HepG2 (cell line): ENCODE results near the gene FAM219B. TPM values are rescaled to one million over a fixed set of nuclear protein-coding genes. Genes with fewer than 3 reads are reported as not detected.

Experiments used
- ATAC-seq: fragments of 200-7000 bp; cut with Tn5 transposase; 3 replicates; pipeline ENCODE4 v1.9.1; 2020; ENCODE audit warnings: mild to moderate bottlenecking, moderate library complexity
- BruUV-seq: library from RNA; stranded (reverse); fragments of 400-500 nt; replicated peaks from 2 replicates; lab custom pipeline; 2021; lab: Mats Ljungman, UMichigan
- CTCF ChIA-PET: fragments of 300-600 bp; formaldehyde crosslinking; extraction: SDS; loops from one replicate; lab custom pipeline; 2021; ENCODE audit warnings: low total read pairs, inconsistent platforms, low intra/inter-chr PET ratio; lab: Yijun Ruan, JAX
- POLR2A ChIA-PET: fragments of 350-600 bp; sonication (Branson Sonifier 250); formaldehyde crosslinking; loops from one replicate; lab custom pipeline; 2020; ENCODE audit warnings: antibody characterized with exemption, inconsistent platforms; lab: Yijun Ruan, JAX
- DNase-seq: peaks from one replicate; pipeline ENCODE4 v3.0.0-alpha.2; 2015; ENCODE audit warnings: low spot score
- FAIRE-seq: peaks from 3 replicates; lab custom pipeline; 2011; peaks lifted over from hg19 to GRCh38; lab: Jason Lieb, UNC
- H2AFZ ChIP-seq: one replicate; pipeline ENCODE4 v1.6.1; 2011; ENCODE audit warnings: low read length, inconsistent platforms
- H3K27ac ChIP-seq: fragments of 300-600 bp; 3 replicates; pipeline ENCODE4 v1.8.0; 2011; ENCODE audit warnings: mixed run types, mild to moderate bottlenecking, mixed read lengths, low read length, inconsistent platforms; ENCODE audit not compliant: insufficient read depth; ENCODE audit errors: extremely low read length
- H3K27me3 ChIP-seq, 2 experiments: fragments of 200-600 bp in 1 of 2; 2 replicates in 1 of 2; 3 replicates in 1 of 2; pipeline versions ENCODE4 v1.6.0 to v1.8.0; 2011; ENCODE audit warnings: low read length in 2 of 2, mild to moderate bottlenecking in 2 of 2, moderate library complexity in 2 of 2, inconsistent platforms in 1 of 2; ENCODE audit not compliant: insufficient read depth in 2 of 2, control insufficient read depth in 1 of 2
- H3K36me3 ChIP-seq, 2 experiments: fragments of 200-600 bp in 1 of 2; replicated peaks in 1 of 2; 2 replicates in 1 of 2; 3 replicates in 1 of 2; pipeline versions ENCODE4 v1.5.1 to v1.8.0; 2011; ENCODE audit warnings: low read length in 2 of 2, inconsistent platforms in 1 of 2; ENCODE audit not compliant: insufficient read depth in 2 of 2, control insufficient read depth in 1 of 2
- H3K4me1 ChIP-seq: 2 replicates; pipeline ENCODE4 v1.5.1; 2012; ENCODE audit warnings: low read length, inconsistent platforms; ENCODE audit not compliant: insufficient read depth
- H3K4me2 ChIP-seq: 2 replicates; pipeline ENCODE4 v1.6.0; 2011; ENCODE audit warnings: low read depth, low read length, inconsistent platforms
- H3K4me3 ChIP-seq, 3 experiments: fragments of 200-600 bp in 1 of 3; sonication (generic), shearing (Covaris generic) in 1 of 3; replicated peaks in 1 of 3; 2 replicates each; pipeline ENCODE4 v1.5.1; 2011 to 2016; ENCODE audit warnings: low read length in 3 of 3, inconsistent platforms in 2 of 3, low read depth in 2 of 3, mild to moderate bottlenecking in 2 of 3, control low read depth in 1 of 3, mixed read lengths in 1 of 3; ENCODE audit not compliant: insufficient read depth in 1 of 3
- H3K79me2 ChIP-seq: one replicate; pipeline ENCODE4 v1.6.1; 2011; ENCODE audit warnings: low read length, inconsistent platforms; ENCODE audit not compliant: insufficient read depth
- H3K9ac ChIP-seq: 2 replicates; pipeline ENCODE4 v1.6.0; 2011; ENCODE audit warnings: mild to moderate bottlenecking, low read depth, low read length, inconsistent platforms; ENCODE audit not compliant: insufficient read depth
- H3K9me3 ChIP-seq: 2 replicates; pipeline ENCODE4 v1.5.1; 2012; ENCODE audit warnings: mild to moderate bottlenecking, low read length
- H4K20me1 ChIP-seq: 2 replicates; pipeline ENCODE4 v1.6.0; 2011; ENCODE audit warnings: inconsistent platforms, mild to moderate bottlenecking, low read length, moderate library complexity; ENCODE audit not compliant: insufficient read depth
- ESRRA ChIP-seq: sonication (generic); formaldehyde crosslinking; IDR thresholded peaks from 2 replicates; pipeline ENCODE4 v1.5.1; 2020; ENCODE audit warnings: mild to moderate bottlenecking, low read depth, missing genetic modification reagents
- FOXK2 ChIP-seq: fragments of 450-650 bp; IDR thresholded peaks from 2 replicates; pipeline ENCODE4 v1.6.1; 2016
- HNF4A ChIP-seq: sonication (generic); formaldehyde crosslinking; IDR thresholded peaks from 2 replicates; pipeline ENCODE4 v1.4.0; 2020; ENCODE audit warnings: missing genetic modification reagents
- HNF4G ChIP-seq, 2 experiments: sonication (generic) in 1 of 2; formaldehyde crosslinking in 1 of 2; IDR thresholded peaks; 2 replicates each; pipeline versions ENCODE4 v1.4.0 to v1.6.1; 2011 to 2020; ENCODE audit warnings: borderline replicate concordance in 2 of 2, low read depth in 2 of 2, mild to moderate bottlenecking in 2 of 2, low read length in 1 of 2, missing genetic modification reagents in 1 of 2, moderate library complexity in 1 of 2
- LCORL ChIP-seq, 2 experiments: fragments of 450-650 bp in 1 of 2; sonication (generic) in 1 of 2; formaldehyde crosslinking in 1 of 2; IDR thresholded peaks; 2 replicates each; pipeline versions ENCODE4 v1.5.0 to v1.6.1; 2017 to 2020; ENCODE audit warnings: antibody characterized with exemption in 1 of 2, missing genetic modification reagents in 1 of 2
- NCOR1 ChIP-seq: fragments of 200-600 bp; sonication (generic); IDR thresholded peaks from 2 replicates; pipeline ENCODE4 v1.7.0; 2017; ENCODE audit warnings: antibody characterized with exemption, low read length, borderline replicate concordance
- NR2F6 ChIP-seq, 2 experiments: IDR thresholded peaks; 2 replicates each; pipeline ENCODE4 v1.6.1; 2016; ENCODE audit warnings: antibody characterized with exemption in 1 of 2, mild to moderate bottlenecking in 1 of 2
- PAXIP1 ChIP-seq: sonication (generic); formaldehyde crosslinking; conservative IDR thresholded peaks from 2 replicates; pipeline ENCODE4 v1.4.0; 2020; ENCODE audit warnings: mild to moderate bottlenecking, missing genetic modification reagents, moderate library complexity
- RBM22 ChIP-seq: fragments of 200-400 bp; formaldehyde crosslinking; optimal IDR thresholded peaks from 2 replicates; pipeline ENCODE3; 2017; ENCODE audit warnings: mild to moderate bottlenecking, low read length, moderate library complexity
- SAP130 ChIP-seq: IDR thresholded peaks from 2 replicates; pipeline ENCODE4 v1.6.1; 2016; ENCODE audit warnings: low read depth
- ZNF543 ChIP-seq: sonication (generic); formaldehyde crosslinking; IDR thresholded peaks from 2 replicates; pipeline ENCODE4 v1.4.0; 2020; ENCODE audit warnings: mild to moderate bottlenecking, missing genetic modification reagents
- ZNF558 ChIP-seq: sonication (generic); formaldehyde crosslinking; IDR thresholded peaks from 2 replicates; pipeline ENCODE4 v1.9.0; 2022; ENCODE audit warnings: mild to moderate bottlenecking, missing genetic modification reagents, borderline replicate concordance
- ZNF784 ChIP-seq: sonication (generic); formaldehyde crosslinking; IDR thresholded peaks from 2 replicates; pipeline ENCODE4 v1.5.1; 2020; ENCODE audit warnings: missing genetic modification reagents, mild to moderate bottlenecking, borderline replicate concordance
- WGBS: methylation state at CpG from one replicate; pipeline ENCODE4 v1.1.6; 2017; ENCODE audit warnings: low lambda C conversion rate; 5-methylcytosine and 5-hydroxymethylcytosine counted together
- in situ Hi-C: cut with HindIII; loops from 2 replicates; pipeline ENCODE4 v1.10.0; 2017; ENCODE audit warnings: low pct_unique_long_range_greater_than_20kb; ENCODE audit not compliant: extremely low pct_ligation_motif_present
- intact Hi-C: fragments of 100-400 bp; cut with micrococcal nuclease; formaldehyde crosslinking; loops from one replicate; pipeline ENCODE4 v1.10.0; 2022; ENCODE audit not compliant: unreplicated experiment
- polyA plus RNA-seq, 8 experiments: library from polyadenylated mRNA; depleted of rRNA in 3 of 8; stranded (reverse) in 7 of 8; unstranded in 1 of 8; fragments of >200 nt; fragmentation: Illumina TruSeq in 4 of 8; extraction: Trizol in 4 of 8; gene quantifications; 2 replicates each; pipeline versions ENCODE4 v1.2.1 to v1.2.3, GENCODE V29; 2011 to 2016; ENCODE audit warnings: low read depth in 4 of 8, missing spikeins in 1 of 8, mixed read lengths in 1 of 8; ENCODE audit not compliant: insufficient read depth in 1 of 8
- total RNA-seq, 5 experiments: library from RNA; depleted of rRNA; stranded (reverse); fragments of >200 nt; fragmentation: Illumina TruSeq; extraction: Trizol; gene quantifications; 2 replicates each; pipeline ENCODE4 v1.2.3, GENCODE V29; 2016; ENCODE audit warnings: low read depth in 1 of 5
- TF ChIP-seq, protein P1 (sequence below): sonication (generic); formaldehyde crosslinking; IDR thresholded peaks from 2 replicates; pipeline ENCODE4 v1.8.0; 2022; ENCODE audit warnings: mild to moderate bottlenecking, missing genetic modification reagents, borderline replicate concordance

FAM219B gene
- total and polyA plus RNA-seq, 2 of the 13 experiments (the other 11 are each of a cell fraction or from before 2014, with no cell fraction given): 36.6 to 50.2 TPM

DNA sequence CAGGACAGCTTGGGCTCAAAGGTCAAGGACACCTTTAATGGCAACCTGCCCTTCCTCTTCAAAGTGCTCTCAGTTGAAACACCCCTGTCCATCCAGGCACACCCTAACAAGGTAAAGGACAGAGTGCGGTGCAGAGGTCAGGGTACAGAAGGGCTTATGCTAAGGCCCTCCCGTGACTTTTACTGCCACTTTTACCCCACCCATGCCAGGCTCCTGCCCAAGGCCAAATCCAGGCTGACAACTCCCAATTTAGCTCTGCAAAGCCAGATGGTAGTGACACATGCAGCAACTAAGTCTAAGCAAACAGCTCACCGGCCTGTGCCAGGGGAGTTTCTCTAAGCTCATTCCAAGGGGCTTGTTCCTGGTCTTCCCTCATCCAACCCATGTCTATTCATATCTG, 15.2 kb downstream of the FAM219B start:
- no TSS peak for BruUV-seq
- 61% methylated on average over 2 of the region's 3 CpGs for WGBS
- POLR2A ChIA-PET: interaction anchor here (1.6 to 3.3 kb wide), 2 partner anchors 9 to 15 kb away, joined by 7 to 23 read pairs; partner anchors contain the start of gene FAM219B

GRCh38 chr15:74890665-74890960, 16.0 kb downstream of the FAM219B start:
- 0% methylated on average over 1 of the region's 1 CpG for WGBS
- Histone ChIP-seq H3K4me1 (peaks cover 27% of the 10 kb centered on the region), H3K27me3 (no peaks in the 10 kb centered on the region; a peak in 1 of 5 replicates), H3K4me2 (peak overlapping the region; percentile 84), H3K4me3 (peak overlapping the region; percentile 73 to 99 (median 94)), H3K36me3 (peaks cover 11 to 15% of the 10 kb centered on the region in 2 experiments; a peak in 4 of 5 replicates), H3K9me3 (no peaks in the 10 kb centered on the region), H3K27ac (peak overlapping the region; percentile 70), H3K79me2 (peaks cover 11% of the 10 kb centered on the region), H4K20me1 (no peaks in the 10 kb centered on the region; the same call in 1 of the 2 replicates), H3K9ac (peak overlapping the region; percentile 95), H2AFZ (no peak overlapping the region)
- ChIA-PET POLR2A (interaction anchor here (1.2 to 3.3 kb wide), 3 partner anchors 10 to 16 kb away, joined by 3 to 23 read pairs (median 21); partner anchors contain the start of gene FAM219B), CTCF (no interaction called here)
- BruUV-seq: no TSS peak
- DNase-seq: no peak
- intact Hi-C loops: no loop called here
- ATAC-seq: no peak
- in situ Hi-C loops: no loop called here
- TF ChIP-seq LCORL (IDR thresholded peaks at IDR 0.05): no peak
- 0 out of 2 replicates have a peak, but pooled peaks have one; percentile 15 for TF ChIP-seq LCORL (CRISPR knock-in tag; IDR thresholded peaks at IDR 0.05)
- TF ChIP-seq ZNF558: 0 out of 2 replicates have a peak, but pooled peaks have one; percentile 45
- no peak for TF ChIP-seq FOXK2
- TF ChIP-seq ZNF784: peak; percentile 5; the same call in 1 of the 2 replicates
- no peak for TF ChIP-seq PAXIP1
- FAIRE-seq: no peak

More for the DNA sequence above, 15.2 kb downstream of the FAM219B start:
- H3K9me3 ChIP-seq: no peaks in the 10 kb centered on the region
- no peak for DNase-seq
- FAIRE-seq: no peak
- H2AFZ ChIP-seq: no peak overlapping the region
- ATAC-seq: no peak
- H3K36me3 ChIP-seq: peaks cover 11 to 20% of the 10 kb centered on the region in 2 experiments; a peak in 4 of 5 replicates
- intact Hi-C loops (no loop called here), in situ Hi-C loops (no loop called here)
- CTCF ChIA-PET: no interaction called here
- H3K4me2 ChIP-seq: peak overlapping the region; percentile 84
- no peaks in the 10 kb centered on the region; a peak in 1 of 5 replicates for H3K27me3 ChIP-seq
- H3K9ac ChIP-seq: no peak overlapping the region
- H3K4me1 ChIP-seq: peaks cover 27% of the 10 kb centered on the region
- H3K27ac ChIP-seq: no peak overlapping the region
- peaks cover 11% of the 10 kb centered on the region for H3K79me2 ChIP-seq
- no peaks in the 10 kb centered on the region; the same call in 1 of the 2 replicates for H4K20me1 ChIP-seq
- 0 out of 6 replicates have a peak overlapping the region, but pooled peaks of 1 of the 3 experiments have one; percentile 99 for H3K4me3 ChIP-seq
- no peak for TF ChIP-seq RBM22
- peak; percentile 70 for TF ChIP-seq HNF4A (CRISPR knock-in tag)
- TF ChIP-seq HNF4G (IDR thresholded peaks at IDR 0.05; ENCODE audit: borderline replicate concordance, low read depth, low read length): peak; percentile 47
- no peak for TF ChIP-seq HNF4G (CRISPR knock-in tag; IDR thresholded peaks at IDR 0.05; ENCODE audit: borderline replicate concordance, low read depth)
- TF ChIP-seq, protein P1, sequence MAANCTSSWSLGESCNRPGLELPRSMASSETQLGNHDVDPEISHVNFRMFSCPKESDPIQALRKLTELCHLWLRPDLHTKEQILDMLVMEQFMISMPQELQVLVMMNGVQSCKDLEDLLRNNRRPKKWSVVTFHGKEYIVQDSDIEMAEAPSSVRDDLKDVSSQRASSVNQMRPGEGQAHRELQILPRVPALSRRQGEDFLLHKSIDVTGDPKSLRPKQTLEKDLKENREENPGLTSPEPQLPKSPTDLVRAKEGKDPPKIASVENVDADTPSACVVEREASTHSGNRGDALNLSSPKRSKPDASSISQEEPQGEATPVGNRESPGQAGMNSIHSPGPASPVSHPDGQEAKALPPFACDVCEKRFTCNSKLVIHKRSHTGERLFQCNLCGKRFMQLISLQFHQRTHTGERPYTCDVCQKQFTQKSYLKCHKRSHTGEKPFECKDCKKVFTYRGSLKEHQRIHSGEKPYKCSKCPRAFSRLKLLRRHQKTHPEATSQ (CRISPR knock-in tag): 0 out of 2 replicates have a peak, but pooled peaks have one; percentile 52
- TF ChIP-seq ESRRA: peak; percentile 46; the same call in 1 of the 2 replicates
- 0 out of 2 replicates have a peak, but pooled peaks have one; percentile 28 for TF ChIP-seq NCOR1
- peak; percentile 29; the same call in 1 of the 2 replicates for TF ChIP-seq SAP130 (CRISPR knock-in tag)
- TF ChIP-seq ZNF543 (CRISPR knock-in tag): no peak
- TF ChIP-seq NR2F6 (IDR thresholded peaks at IDR 0.05): peak; percentile 46
- peak; percentile 35; the same call in 1 of the 2 replicates for TF ChIP-seq NR2F6 (CRISPR knock-in tag; IDR thresholded peaks at IDR 0.05)
